ENCODE measurements around the gene PLXNB2.

GRCh38 chr22:50264104-50264745, 43.2 kb downstream of the PLXNB2 start:
- no peak for TF ChIP-seq GATA2 (IDR thresholded peaks at IDR 0.05; ENCODE audit: low read depth, low read length)
- no peak for TF ChIP-seq GATA3 (IDR thresholded peaks at IDR 0.05; ENCODE audit: low read depth, low read length)

Data from SH-SY5Y (cell line).